PC-3 (cell line): ENCODE results near the gene CACNA1E. TPM values are rescaled to one million over a fixed set of nuclear protein-coding genes. Genes with fewer than 3 reads are reported as not detected.

Experiments used
- ATAC-seq: fragments of 200-7000 bp; cut with Tn5 transposase; 2 replicates; pipeline ENCODE4 v1.9.1; 2020; ENCODE audit warnings: mild to moderate bottlenecking, moderate library complexity
- BruUV-seq: library from RNA; stranded (reverse); fragments of 400-500 nt; replicated peaks from 2 replicates; lab custom pipeline; 2021; lab: Mats Ljungman, UMichigan
- CTCF ChIA-PET: fragments of 300-600 bp; sonication (Branson Sonifier 250); formaldehyde crosslinking; loops from one replicate; lab custom pipeline; 2022; ENCODE audit warnings: antibody characterized with exemption; lab: Charles Lee
- POLR2A ChIA-PET: fragments of 300-600 bp; sonication (Branson Sonifier 250); formaldehyde crosslinking; loops from one replicate; lab custom pipeline; 2022; ENCODE audit warnings: antibody characterized with exemption; ENCODE audit not compliant: unreplicated experiment; lab: Charles Lee
- DNase-seq: peaks from one replicate; pipeline ENCODE4 v3.0.0-alpha.2; 2015
- H2AFZ ChIP-seq: fragments of 300-600 bp; sonication (generic); 2 replicates; pipeline ENCODE4 v1.6.0; 2016; ENCODE audit warnings: antibody characterized with exemption, low read length
- H3F3A ChIP-seq: fragments of 300-600 bp; sonication (generic); one replicate; pipeline ENCODE4 v1.6.0; 2017; ENCODE audit warnings: antibody characterized with exemption, low read length, control low read depth, mild to moderate bottlenecking; ENCODE audit not compliant: unreplicated experiment
- H3K27ac ChIP-seq: fragments of 300-600 bp; sonication (generic); 2 replicates; pipeline ENCODE4 v1.5.1; 2016; ENCODE audit warnings: mild to moderate bottlenecking, low read length
- H3K27me3 ChIP-seq: fragments of 300-600 bp; sonication (generic); 2 replicates; pipeline ENCODE4 v1.6.1; 2016; ENCODE audit warnings: low read length, mixed read lengths
- H3K36me3 ChIP-seq: fragments of 300-600 bp; sonication (generic); 2 replicates; pipeline ENCODE4 v1.6.1; 2016; ENCODE audit warnings: low read depth, mixed run types, low read length, mixed read lengths
- H3K4me1 ChIP-seq: fragments of 300-600 bp; sonication (generic); 2 replicates; pipeline ENCODE4 v1.5.1; 2016; ENCODE audit warnings: low read length; ENCODE audit not compliant: insufficient read depth
- H3K4me2 ChIP-seq: fragments of 300-600 bp; sonication (generic); 2 replicates; pipeline ENCODE4 v1.6.0; 2016; ENCODE audit warnings: low read length
- H3K4me3 ChIP-seq: fragments of 300-600 bp; sonication (generic); 2 replicates; pipeline ENCODE4 v1.5.1; 2016; ENCODE audit warnings: mild to moderate bottlenecking, low read length, mixed read lengths
- H3K79me2 ChIP-seq: fragments of 300-600 bp; sonication (generic); 2 replicates; pipeline ENCODE4 v1.6.1; 2017; ENCODE audit warnings: low read length, mixed read lengths
- H3K9ac ChIP-seq: fragments of 300-600 bp; sonication (generic); 2 replicates; pipeline ENCODE4 v1.6.0; 2016; ENCODE audit warnings: mild to moderate bottlenecking, low read length
- H3K9me2 ChIP-seq: fragments of 300-600 bp; sonication (generic); replicated peaks from 2 replicates; pipeline ENCODE4 v1.6.1; 2016; ENCODE audit warnings: mixed run types, low read length, mixed read lengths
- H3K9me3 ChIP-seq: fragments of 300-600 bp; sonication (generic); 2 replicates; pipeline ENCODE4 v1.6.1; 2016; ENCODE audit warnings: low read length, mixed read lengths
- H4K20me1 ChIP-seq: fragments of 300-600 bp; sonication (generic); 2 replicates; pipeline ENCODE4 v1.6.1; 2016; ENCODE audit warnings: low read length, mixed read lengths
- CTCF ChIP-seq: fragments of 300-600 bp; sonication (generic); conservative IDR thresholded peaks from 2 replicates; pipeline ENCODE4 v1.5.1; 2017; ENCODE audit warnings: antibody characterized with exemption, low read depth, mild to moderate bottlenecking, low read length
- EZH2 ChIP-seq: fragments of 300-600 bp; sonication (generic); IDR thresholded peaks from one replicate; pipeline ENCODE4 v1.6.1; 2017; ENCODE audit warnings: antibody characterized with exemption, mild to moderate bottlenecking, low read length; ENCODE audit not compliant: unreplicated experiment
- EZH2phosphoT487 ChIP-seq: fragments of 300-600 bp; sonication (generic); IDR thresholded peaks from 2 replicates; pipeline ENCODE4 v1.6.1; 2018; ENCODE audit warnings: mild to moderate bottlenecking, antibody characterized with exemption, low read length, borderline replicate concordance
- intact Hi-C: fragments of 100-400 bp; cut with micrococcal nuclease; formaldehyde crosslinking; loops from 2 replicates; pipeline ENCODE4 v1.9.0; 2023
- total RNA-seq: library from RNA; depleted of rRNA; stranded (reverse); fragments of >200 nt; gene quantifications from 2 replicates; pipeline ENCODE4 v1.2.3, GENCODE V29; 2014

CACNA1E gene
- total RNA-seq, 1 experiment from 2014 or later = not detected

GRCh38 chr1:181714428-181714827 lies 231.1 kb downstream of the CACNA1E start:
- H3K9ac ChIP-seq = no peak overlapping the region
- CTCF ChIA-PET = no interaction called here
- DNase-seq (no peak), ATAC-seq (no peak)
- H3K4me1 ChIP-seq = no peaks in the 10 kb centered on the region
- no peaks in the 10 kb centered on the region for H3K79me2 ChIP-seq
- TF ChIP-seq EZH2phosphoT487 (no peak), CTCF (no peak), EZH2 (no peak)
- no peak overlapping the region for H2AFZ ChIP-seq
- H3K27me3 ChIP-seq = no peaks in the 10 kb centered on the region
- no peaks in the 10 kb centered on the region for H3K9me2 ChIP-seq
- no peak overlapping the region for H3K4me2 ChIP-seq
- no peak overlapping the region for H3K4me3 ChIP-seq
- H3K27ac ChIP-seq = no peak overlapping the region
- no peaks in the 10 kb centered on the region for H3K9me3 ChIP-seq
- no TSS peak for BruUV-seq
- H4K20me1 ChIP-seq = no peaks in the 10 kb centered on the region
- H3K36me3 ChIP-seq = no peaks in the 10 kb centered on the region
- intact Hi-C loops = no loop called here
- POLR2A ChIA-PET = no interaction called here
- H3F3A ChIP-seq = no peaks in the 10 kb centered on the region

GRCh38 chr1:181718034-181718433 lies 234.7 kb downstream of the CACNA1E start:
- DNase-seq (no peak), ATAC-seq (no peak)
- TF ChIP-seq EZH2 (no peak), EZH2phosphoT487 (no peak), CTCF (no peak)
- no peaks in the 10 kb centered on the region for H3K79me2 ChIP-seq
- no peaks in the 10 kb centered on the region for H3K27me3 ChIP-seq
- no peak overlapping the region for H3K4me3 ChIP-seq
- H3F3A ChIP-seq = no peaks in the 10 kb centered on the region
- intact Hi-C loops = no loop called here
- H3K9ac ChIP-seq = no peak overlapping the region
- H3K27ac ChIP-seq = no peak overlapping the region
- ChIA-PET CTCF (no interaction called here), POLR2A (no interaction called here)
- H3K4me2 ChIP-seq = no peak overlapping the region
- H4K20me1 ChIP-seq = no peaks in the 10 kb centered on the region
- no peaks in the 10 kb centered on the region for H3K36me3 ChIP-seq
- no peaks in the 10 kb centered on the region for H3K9me2 ChIP-seq
- no peaks in the 10 kb centered on the region for H3K9me3 ChIP-seq
- no peaks in the 10 kb centered on the region for H3K4me1 ChIP-seq
- no TSS peak for BruUV-seq
- no peak overlapping the region for H2AFZ ChIP-seq

- Histone ChIP-seq H3K4me3 (no peak overlapping the region), H3K4me2 (no peak overlapping the region), H3K27me3 (no peaks in the 10 kb centered on the region), H3F3A (no peaks in the 10 kb centered on the region), H3K9ac (no peak overlapping the region), H4K20me1 (no peaks in the 10 kb centered on the region), H3K9me2 (no peaks in the 10 kb centered on the region), H3K27ac (no peak overlapping the region), H3K36me3 (no peaks in the 10 kb centered on the region), H2AFZ (no peak overlapping the region), H3K4me1 (no peaks in the 10 kb centered on the region), H3K79me2 (no peaks in the 10 kb centered on the region), H3K9me3 (no peaks in the 10 kb centered on the region)
- ChIA-PET POLR2A (no interaction called here), CTCF (no interaction called here)
- TF ChIP-seq EZH2 (no peak), EZH2phosphoT487 (no peak), CTCF (no peak)
- ATAC-seq (no peak), DNase-seq (no peak)
- no TSS peak for BruUV-seq
- intact Hi-C loops = no loop called here
These were observed 243.1 kb downstream of the CACNA1E start for GRCh38 chr1:181726320-181727012.
